Fibroblast of gingiva (primary cell): ENCODE data around the gene DEAF1.
"Not testable (repeated sequence)": the region's sequence is repeated elsewhere in the genome, so short reads cannot be mapped to it uniquely, and the experiment has no call there.

Source experiments
- DNase-seq: peaks from one replicate; pipeline ENCODE4 v3.0.0-alpha.2; 2011; ENCODE audit warnings: low read depth

DEAF1 gene

DNA sequence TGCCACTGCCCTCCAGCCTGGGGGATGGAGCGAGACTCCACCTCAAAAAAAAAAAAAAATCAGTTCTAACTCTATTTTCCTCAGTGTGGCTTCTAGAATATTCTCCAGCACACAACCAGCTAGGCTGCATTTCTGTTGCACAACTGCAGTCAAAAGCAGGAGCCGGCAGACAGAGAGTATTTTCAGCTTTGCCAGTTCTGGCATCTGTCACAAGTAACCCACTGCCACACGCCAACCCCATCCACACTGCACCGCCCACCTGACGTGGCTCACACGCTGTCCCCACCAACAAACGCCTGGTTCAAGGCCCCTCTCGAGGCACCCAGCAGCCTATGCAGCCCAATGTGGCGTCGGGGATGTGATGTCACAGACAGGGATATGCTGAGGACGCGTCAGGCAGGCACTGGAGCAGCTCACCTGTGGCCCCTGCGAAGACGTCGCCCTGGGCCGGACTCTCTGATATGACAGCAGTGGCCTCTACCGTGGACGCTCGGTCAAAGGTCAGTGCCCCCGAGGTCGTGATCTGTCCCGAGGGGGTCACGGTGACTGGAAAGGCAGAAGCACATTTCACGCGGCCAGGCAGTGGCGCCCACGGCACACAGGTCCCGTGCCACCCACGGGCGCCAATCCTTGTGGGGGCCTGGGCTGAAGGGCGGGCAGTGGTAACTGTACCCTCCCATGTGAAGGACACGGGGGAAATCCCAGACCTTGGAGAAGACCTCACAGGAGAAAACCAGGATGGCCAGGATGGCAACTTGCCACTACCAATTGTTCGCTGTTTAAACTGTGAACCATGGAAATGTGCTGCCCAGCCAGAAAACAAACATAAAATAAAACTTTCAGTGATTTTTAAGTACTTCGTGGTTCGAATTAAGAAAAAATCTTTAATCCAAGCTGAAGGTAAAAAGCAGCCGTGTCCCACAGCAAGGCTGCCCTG, 15.5 kb downstream of the DEAF1 start:
- DNase-seq, result no peak

DNA sequence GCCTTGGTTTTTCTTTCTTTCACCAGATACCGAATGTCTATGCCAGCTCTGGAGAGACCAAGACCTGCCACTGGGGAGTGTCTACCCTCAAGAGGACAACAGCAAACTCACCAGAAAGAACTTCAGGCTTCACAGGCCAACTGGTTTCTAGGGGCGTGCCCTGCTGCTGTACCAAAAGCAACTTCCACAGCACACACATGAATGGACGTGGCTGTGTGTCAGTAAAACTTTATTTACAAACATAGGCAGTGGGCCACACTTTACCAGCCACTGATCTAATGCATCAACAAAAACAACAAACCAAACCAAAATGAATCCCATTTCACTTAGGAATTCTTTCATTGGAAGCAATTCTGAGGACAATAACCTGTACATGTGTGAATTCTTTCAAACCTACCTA, 16.7 kb downstream of the DEAF1 start:
- DNase-seq, result no peak

DNA sequence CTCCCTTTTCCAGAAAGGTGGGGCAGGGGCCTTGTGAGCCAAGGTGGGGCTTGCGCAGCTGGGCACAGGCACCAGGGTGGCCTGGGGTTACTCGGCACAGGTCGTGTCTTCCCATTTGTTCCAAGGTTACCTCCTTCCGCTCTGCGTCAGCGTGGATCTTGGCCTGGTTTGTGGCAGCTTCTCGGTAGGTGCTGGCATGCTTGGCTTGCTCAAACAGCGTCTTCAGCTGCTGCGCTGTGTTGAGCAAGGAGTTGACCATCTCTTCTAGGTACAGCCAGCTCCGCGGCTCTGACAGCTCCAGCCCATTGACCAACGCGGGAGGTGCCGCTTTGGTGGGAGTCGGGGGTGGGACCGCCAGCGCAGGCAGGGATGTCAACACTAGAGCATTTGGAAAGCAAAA, 20.6 kb downstream of the DEAF1 start:
- DNase-seq, result no peak

DNA sequence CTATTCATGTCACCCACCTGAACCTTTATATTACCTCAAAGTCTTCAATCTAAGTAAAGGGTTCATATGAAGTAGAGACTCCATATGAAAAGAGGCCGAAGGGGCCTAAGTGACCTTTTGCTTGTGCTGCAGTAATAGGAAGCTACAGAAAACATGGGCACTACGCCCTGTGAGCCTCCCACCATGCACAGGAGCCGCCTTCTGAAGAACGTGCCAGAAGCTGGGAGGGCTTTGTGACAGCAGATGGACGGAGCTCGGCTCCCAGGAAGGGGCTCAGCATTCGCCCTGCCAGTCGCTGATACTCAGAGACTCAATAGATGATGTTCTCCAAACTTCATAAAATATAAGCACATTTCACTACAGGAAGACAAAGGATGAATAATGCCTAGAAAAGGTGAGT, 21.2 kb downstream of the DEAF1 start:
- DNase-seq, result no peak

DNA sequence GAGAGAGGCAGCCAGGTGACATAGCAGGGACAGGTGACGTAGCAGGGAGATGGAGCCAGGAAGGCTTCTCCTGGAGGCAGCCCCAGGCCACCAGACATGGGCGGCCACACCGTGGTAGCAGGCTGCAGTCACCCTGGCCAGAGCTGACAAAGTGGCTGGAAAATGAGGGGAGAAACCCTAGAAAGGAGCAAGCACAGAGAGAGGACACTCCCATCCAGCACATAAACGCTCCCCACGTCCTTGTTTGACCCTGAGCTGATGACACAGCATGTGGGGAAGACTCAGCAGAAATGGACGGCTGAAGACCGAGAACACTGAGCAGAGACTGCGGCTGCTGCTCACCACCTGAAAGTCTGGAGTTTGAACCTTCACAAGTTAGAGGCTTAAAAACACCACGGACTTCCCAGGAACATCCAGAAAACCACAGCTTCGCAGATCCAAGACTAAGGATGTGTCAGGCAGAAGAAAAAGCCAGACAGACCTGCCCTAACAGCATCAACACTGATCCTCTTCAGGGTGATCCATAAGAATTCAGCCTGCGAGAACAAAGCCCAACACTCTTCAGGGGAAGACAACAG, 29.2 kb downstream of the DEAF1 start:
- peak; percentile 49 for DNase-seq

DNA sequence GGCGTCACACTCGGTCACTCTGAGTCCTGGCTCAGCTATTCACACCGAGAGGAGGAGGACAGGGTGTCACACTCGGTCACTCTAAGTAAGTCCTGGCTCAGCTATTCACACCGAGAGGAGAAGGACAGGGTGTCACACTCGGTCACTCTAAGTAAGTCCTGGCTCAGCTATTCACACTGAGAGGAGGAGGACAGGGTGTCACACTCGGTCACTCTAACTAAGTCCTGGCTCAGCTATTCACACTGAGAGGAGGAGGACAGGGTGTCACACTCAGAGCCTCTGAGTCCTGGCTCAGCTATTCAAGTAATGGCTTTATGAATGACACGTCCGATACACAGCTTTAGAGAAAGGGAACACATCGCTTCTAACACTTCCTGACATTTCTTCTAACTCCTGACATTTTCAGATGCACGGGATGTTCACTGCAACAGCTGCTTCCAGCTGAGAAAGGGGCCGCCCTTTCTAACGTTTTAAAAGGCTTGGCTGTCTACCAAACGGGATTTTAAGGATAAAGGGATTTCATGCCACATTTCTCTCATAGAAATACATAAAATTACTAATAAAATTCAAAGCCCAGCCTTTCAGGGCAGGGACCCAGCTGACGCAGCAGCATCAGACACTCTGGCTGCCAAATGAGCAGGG, 29.8 kb downstream of the DEAF1 start:
- no peak for DNase-seq

DNA sequence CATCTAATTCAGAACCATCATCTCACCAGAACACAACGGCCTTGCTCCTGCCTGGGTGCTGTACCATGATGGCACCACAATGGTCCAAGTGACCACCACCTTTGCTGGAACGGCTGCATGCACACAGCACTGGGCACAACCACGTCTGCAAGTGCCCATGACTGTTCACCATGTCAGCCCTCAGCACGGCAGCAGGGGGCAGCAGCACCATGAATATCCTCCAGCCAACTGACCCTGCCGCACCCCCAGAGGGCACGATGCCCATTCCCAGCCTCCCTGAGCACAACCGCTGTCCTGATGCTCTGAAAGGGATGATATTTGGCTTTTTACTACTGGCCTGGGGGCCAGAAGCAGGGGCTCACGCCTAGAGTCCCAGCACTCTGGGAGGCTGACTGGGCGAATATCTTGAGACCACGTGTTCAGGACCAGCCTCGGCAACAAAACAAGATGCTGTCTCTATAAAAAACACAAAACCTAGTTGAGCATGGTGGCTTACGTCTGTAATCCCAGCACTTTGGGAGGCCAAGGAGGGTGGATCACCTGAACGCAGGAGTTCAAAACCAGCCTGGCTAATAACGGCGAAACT, 32.2 kb downstream of the DEAF1 start:
- peak; percentile 47 for DNase-seq

DNA sequence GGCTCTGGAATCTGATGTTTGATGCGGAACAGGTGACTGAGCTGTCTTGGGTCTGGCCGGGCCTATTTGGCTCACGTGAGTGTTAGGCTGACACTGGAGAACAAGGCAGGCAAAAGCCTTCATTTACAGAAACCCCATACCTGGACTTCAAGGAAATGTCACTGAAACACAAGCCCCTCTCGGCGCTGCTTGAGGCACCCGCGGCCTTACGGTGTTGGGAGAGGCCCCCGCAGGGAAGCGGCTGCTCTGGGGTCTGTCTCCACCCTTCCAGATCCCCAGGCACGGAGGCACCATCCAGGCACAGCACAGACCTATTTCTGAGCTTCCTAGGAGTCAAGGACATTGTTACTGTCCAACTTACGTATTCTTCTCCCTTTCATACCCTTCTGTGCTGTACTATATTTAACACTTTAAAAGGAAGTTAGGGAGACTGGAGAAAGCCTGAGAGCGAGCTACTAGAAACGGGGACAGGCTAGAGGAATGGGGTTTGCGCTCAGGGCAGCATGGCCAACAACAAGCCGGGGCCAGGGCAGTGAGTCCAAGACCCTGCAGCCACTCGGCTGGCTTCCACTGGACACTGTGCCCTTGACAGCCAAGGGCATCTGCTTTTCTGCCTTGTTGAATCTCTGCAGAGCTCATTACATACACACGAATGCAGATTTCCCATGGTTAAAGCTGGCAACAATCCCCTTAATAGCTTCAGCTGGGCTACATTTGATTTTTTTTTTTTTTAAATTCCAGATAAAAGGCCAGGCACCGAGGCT, 34.2 kb downstream of the DEAF1 start:
- no peak for DNase-seq

DNA sequence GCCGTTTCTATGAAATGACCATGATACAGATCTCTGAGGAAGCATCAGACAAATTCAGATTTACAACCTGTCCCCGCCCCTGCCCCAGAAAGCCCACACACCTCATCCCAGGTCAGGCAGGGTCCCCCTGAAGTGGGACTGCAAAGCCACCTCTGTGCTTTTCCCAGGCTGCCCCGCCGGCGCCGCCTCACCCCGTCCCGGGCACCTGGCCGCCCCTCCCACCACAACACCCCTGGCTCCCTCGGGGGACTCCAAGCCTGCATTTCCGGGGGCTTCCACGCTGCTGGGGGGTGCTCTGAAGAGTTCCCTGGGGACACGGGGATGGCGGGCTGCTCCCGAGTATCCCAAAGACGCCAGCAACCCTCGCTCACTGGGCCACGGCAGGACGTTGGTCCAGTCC, 34.7 kb downstream of the DEAF1 start:
- no peak for DNase-seq

DNA sequence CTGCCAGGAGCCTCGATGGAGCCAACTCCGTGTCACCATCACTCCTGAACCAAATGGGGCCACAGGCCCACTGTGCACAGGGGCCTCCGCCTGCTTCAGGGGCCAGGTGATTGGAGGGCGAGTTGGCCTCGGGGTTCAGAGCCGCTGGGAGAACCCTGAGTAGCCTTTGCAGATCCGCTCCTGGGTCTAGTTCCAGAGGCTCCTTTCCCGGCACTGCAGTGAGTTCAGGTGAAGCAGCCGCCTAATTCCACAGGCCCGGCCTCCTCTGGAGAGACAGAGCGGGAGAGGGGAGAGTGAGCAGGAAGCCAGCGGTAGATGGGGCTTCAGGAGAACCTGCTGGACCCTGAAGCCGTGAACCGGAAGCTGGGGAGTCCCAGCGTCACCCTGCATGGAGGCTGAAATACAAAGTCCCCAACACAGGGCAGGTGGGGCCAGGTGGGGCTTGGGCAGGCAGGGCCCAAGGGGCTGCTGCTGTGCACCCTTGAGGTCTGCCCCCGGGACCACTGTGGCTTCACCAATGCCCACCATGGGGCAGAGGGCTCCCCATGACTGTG, 35.4 kb downstream of the DEAF1 start:
- no peak for DNase-seq

DNA sequence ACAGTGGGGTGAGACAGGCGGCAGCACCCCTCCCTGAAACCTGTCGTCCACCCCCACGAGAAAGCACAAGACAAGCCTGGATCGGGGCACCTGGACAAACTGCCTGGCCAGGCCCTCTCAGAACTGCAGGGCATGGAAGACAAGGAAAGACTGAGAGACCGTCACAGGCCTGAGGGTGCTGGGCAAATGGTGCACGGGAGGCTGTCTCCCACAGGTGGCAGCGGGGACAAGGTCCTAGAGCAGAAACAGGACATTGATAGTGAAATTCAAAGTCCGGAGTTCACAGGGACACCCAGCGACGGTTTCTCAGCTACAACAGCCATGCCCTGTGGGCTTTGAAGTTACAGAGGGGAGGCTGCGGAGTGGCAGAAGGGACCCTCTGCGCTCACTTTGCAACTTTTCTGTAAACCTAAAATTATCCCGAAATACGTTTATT, 37.3 kb downstream of the DEAF1 start:
- DNase-seq, result no peak

DNA sequence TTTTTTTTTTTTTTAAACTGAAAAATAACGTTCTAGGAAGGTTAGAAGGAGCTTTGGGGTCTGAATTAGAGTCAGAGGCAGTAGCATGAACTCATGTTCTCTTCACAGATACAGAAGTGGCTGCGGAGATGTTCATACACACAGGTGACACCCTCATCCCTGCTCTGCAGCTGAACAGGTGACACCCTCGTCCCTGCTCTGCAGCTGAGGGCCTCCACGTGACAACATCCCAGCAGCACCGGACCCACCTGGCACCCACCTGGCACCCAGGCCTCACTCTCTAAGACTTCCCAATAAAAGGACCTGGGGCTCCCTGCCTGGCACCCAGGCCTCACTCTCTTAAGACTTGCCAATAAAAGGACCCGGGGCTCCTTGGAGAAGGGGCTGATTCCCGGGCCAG, 38.2 kb downstream of the DEAF1 start:
- no peak for DNase-seq

DNA sequence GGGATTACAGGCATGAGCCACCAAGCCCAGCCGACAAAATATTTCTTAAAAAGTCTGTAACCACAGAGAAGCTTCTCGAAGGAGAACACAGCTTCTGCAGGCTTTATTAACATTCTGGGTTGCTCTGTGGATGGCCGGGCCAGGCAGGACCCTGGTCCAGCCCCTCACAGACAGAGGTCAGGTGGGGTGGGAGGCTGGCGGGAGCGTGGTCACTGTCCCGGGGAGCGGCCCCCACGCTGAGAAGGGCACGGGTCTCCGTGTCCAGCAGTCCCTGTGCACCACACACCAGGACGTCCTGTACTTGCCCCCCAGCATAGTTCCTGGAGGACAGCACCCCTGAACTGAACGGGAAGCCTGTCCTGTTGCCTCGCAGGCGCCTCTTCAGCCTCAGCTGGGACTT, 38.6 kb downstream of the DEAF1 start:
- no peak for DNase-seq

DNA sequence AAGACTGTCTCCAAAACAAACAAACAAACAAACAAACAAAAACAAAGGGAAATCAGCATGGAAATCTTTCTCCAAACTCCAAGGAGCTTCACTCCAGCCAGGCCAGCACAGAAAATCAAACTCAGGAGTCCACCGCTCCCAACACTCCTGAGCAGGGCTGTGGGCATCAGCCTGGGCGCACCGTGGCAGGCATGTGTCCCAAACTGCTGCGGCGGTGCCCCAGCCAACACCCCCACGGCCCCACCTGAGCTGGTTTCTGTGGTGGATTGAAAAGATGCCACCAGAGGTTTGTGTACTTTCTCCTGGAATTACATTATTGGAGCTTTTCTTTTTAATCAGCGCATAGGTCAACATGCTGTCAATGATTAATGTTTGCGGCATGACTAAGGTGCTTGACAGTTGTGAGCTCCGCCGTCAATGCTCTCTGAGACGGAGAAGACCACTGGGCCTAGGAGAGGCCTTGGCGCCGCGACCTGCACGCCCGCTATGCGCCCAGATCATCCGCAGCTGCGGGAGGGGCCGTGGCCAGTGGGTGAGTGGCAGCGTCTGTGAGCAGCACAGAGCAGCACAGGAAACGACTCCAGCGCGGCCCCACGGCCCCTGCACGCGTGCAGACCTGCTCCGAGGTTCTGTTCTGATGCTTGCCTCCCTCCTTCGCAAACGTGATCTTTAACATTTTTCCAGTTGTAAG, 39.8 kb downstream of the DEAF1 start:
- DNase-seq, result no peak

DNA sequence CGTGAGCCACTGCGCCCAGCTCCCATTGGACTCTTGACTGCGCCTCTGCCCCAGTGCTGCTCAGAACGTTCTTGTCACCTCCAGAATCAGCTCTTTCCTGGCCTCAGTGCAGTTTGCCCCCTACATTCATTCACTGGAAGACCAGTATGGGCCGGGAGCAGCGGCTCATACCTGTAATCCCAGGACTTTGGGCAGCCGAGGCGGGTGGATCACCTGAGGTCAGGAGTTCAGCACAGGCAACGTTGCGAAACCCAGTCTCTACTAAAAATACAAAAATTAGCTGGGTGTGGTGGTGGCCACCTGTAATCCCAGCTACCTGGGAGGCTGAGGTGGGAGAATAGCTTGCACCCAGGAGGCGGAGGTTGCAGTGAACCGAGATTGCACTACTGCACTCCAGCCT, 40.6 kb downstream of the DEAF1 start:
- DNase-seq, result not testable (repeated sequence)

DNA sequence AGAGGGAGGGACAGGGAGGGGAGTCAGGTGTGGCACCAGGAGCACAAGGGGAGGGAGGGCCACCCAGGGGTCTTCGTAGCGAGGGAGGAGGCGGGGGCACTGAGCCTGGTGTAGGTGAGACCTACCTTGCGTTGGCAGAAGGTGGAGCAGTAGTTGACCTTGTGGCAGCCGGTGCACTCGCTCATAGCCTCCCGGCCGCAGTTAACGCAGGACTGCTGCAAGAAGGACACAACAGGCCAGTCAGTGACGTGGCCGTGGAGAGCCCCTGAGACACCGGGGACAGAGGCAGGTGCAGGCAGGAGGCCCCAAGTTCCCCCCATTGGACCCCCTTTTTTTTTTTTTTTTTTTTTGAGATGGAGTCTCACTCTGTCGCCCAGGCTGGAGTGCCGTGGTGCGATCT, 41.2 kb downstream of the DEAF1 start:
- DNase-seq, result no peak

DNA sequence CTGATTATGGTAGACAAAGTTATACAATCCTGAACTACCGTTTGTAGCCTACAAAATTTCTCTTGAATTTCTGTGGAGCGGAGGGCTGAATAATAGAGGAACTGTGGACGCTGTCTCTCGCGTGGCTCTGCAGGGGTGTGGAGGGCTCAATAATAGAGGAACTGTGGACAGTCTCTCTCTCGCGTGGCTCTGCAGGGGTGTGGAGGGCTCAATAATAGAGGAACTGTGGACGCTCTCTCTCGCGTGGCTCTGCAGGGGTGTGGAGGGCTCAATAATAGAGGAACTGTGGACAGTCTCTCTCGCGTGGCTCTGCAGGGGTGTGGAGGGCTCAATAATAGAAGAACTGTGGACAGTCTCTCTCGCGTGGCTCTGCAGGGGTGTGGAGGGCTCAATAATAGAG, 41.9 kb downstream of the DEAF1 start:
- not testable (repeated sequence) for DNase-seq

DNA sequence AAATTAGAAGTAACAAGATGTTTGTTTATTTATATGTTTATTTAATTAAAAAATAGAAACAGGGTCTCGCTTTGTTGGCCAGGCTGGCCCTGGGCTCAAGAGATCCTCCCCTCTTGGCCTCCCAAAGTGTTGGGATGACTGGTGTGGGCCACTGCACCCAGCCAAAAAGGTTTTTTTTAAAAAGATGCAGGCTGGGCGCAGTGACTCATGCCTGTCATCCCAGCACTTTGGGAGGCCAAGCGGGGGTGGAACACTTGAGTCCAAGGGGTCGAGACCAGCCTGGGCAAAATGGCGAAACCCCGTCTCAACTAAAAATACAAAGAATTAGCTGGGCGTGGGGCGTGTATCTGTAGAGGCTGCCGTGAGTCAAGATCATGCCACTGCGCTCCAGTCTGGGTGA, 44.5 kb downstream of the DEAF1 start:
- no peak for DNase-seq

DNA sequence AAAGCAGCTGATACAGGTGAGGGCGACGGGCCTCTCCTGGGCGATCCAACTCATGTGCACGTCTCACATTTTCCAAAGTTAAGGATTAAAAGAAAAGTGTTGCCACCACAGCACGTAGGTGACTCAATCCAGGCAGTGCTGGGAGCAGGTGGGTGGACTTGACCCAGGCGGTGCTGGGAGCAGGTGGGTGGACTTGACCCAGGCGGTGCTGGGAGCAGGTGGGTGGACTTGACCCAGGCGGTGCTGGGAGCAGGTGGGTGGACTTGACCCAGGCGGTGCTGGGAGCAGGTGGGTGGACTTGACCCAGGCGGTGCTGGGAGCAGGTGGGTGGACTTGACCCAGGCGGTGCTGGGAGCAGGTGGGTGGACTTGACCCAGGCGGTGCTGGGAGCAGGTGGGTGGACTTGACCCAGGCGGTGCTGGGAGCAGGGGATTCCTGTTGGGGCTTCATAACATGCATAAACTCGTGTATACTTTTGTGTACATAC, 47.3 kb downstream of the DEAF1 start:
- not testable (repeated sequence) for DNase-seq

DNA sequence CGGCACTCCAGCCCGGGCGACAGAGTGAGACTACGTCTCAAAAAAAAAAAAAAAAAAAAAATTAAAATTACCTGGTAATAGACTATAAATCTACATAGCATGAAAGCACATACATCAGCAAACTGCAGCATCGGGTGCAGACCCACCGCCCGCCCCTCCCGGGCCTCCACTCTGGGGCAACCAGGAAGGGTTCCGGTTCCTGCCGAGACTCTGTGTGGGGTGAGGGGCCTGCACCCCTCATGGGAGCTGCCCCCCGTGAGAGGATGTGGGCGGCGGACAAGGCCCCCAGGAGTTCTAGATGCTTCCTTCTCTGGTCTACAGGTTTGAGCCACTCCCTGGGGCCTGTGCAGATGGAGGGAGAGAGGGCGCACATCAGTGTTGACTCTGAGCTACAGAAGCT, 48.8 kb downstream of the DEAF1 start:
- no peak for DNase-seq

DNA sequence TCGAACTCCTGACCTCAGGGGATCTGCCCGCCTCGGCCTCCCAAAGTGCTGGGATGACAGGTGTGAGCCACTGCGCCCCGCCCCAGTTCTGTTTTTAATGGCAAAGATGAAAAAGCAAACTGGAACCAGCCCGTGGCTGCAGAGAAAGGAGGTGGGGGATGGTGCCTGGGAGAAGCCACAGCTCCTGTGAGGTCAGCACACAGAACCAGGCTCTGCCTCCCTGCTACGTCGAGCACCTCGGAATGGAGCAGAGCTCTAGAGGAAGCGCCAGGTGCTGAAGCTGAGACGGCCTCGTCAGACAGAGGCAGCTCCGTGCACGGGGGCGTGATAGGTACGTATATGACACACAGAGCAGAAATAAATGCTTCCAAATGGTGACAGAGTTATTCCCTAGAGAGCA, 49.5 kb downstream of the DEAF1 start:
- no peak for DNase-seq
